Sigmoid colon (tissue), 7 donors: ENCODE data around the gene IL17A. TPM values are rescaled to one million over a fixed set of nuclear protein-coding genes. Genes with fewer than 3 reads are reported as not detected.

Experiments
- DNase-seq: peaks from one replicate; pipeline ENCODE4 v3.0.0-alpha.2; 2019
- H3K27ac ChIP-seq, 4 donors: fragments of 200-600 bp; sonication (generic); one replicate each; pipeline ENCODE4 v1.5.1; 2016 to 2019; ENCODE audit warnings: mild to moderate bottlenecking in 1 of 4
- H3K27me3 ChIP-seq, 3 donors: fragments of 200-600 bp; sonication (generic); one replicate each; pipeline ENCODE4 v1.5.1; 2019; ENCODE audit warnings: mild to moderate bottlenecking in 1 of 3
- H3K36me3 ChIP-seq, 4 donors: fragments of 200-600 bp; sonication (generic); one replicate each; pipeline ENCODE4 v1.5.1; 2016 to 2019
- H3K4me1 ChIP-seq, 4 donors: fragments of 200-600 bp; sonication (generic); one replicate each; pipeline ENCODE4 v1.5.1; 2017 to 2019
- H3K4me3 ChIP-seq, 4 donors: fragments of 200-600 bp; sonication (generic); one replicate each; pipeline ENCODE4 v1.5.1; 2017 to 2019; ENCODE audit warnings: mild to moderate bottlenecking in 2 of 4, moderate library complexity in 1 of 4
- H3K9me3 ChIP-seq, 4 donors: fragments of 200-600 bp in 3 of 4; sonication (generic) in 3 of 4; one replicate each; pipeline versions ENCODE4 v1.5.1 to v1.6.1; 2013 to 2019
- EP300 ChIP-seq, 4 donors: sonication (generic); formaldehyde crosslinking; IDR thresholded peaks; one replicate each; pipeline ENCODE4 v1.6.1; 2017; ENCODE audit warnings: antibody characterized with exemption in 4 of 4
- POLR2A ChIP-seq, 2 donors: fragments of 450-650 bp; IDR thresholded peaks; one replicate each; pipeline ENCODE4 v1.6.1; 2016; ENCODE audit warnings: antibody characterized with exemption in 2 of 2, mild to moderate bottlenecking in 2 of 2, moderate library complexity in 2 of 2
- POLR2AphosphoS5 ChIP-seq, 4 donors: sonication (generic); formaldehyde crosslinking; IDR thresholded peaks; one replicate each; pipeline ENCODE4 v1.6.1; 2017; ENCODE audit warnings: antibody characterized with exemption in 4 of 4
- WGBS, 2 donors: extraction: QIAGEN DNeasy Blood & Tissue Kit; methylation state at CpG; one replicate each; pipeline ENCODE4 v1.1.7; 2013; 5-methylcytosine and 5-hydroxymethylcytosine counted together
- intact Hi-C: fragments of 100-400 bp; cut with DNase I; formaldehyde crosslinking; loops from one replicate; pipeline ENCODE4 v1.15.1; 2023
- polyA plus RNA-seq, 3 donors: library from polyadenylated mRNA; stranded (reverse); fragments of 200-250 nt; gene quantifications; one replicate each; pipeline ENCODE4 v1.2.3, GENCODE V29; 2013
- total RNA-seq, 4 donors: library from RNA; depleted of rRNA; stranded (reverse); fragments of >200 nt; gene quantifications; one replicate each; pipeline ENCODE4 v1.1.0, GENCODE V29; 2016
- TF ChIP-seq, protein P1 (sequence below), 4 experiments: fragments of 450-650 bp in 3 of 4; fragments of 200-600 bp in 1 of 4; IDR thresholded peaks; one replicate each; pipeline ENCODE4 v1.5.1; 2016 to 2019; ENCODE audit warnings: antibody characterized with exemption in 4 of 4, mild to moderate bottlenecking in 3 of 4, moderate library complexity in 2 of 4
- donor health status: healthy with polysubstance abuse.
- donor health status: Bipolar disorder and iron deficiency.
- donor health status: healthy.

Gene IL17A
- not detected for total RNA-seq
- polyA plus RNA-seq, result under 1 TPM in 1 of 3 donors, not detected in 2; 0.39 TPM

GRCh38 chr6:52186075-52186474 is at the start of gene IL17A:
IL17A (plus strand) TSS chr6:52186375; CDS start chr6:52186432, 57 bp downstream.
- intact Hi-C loops, result no loop called here

GRCh38 chr6:52136934-52137467 is 49.2 kb upstream of the IL17A start:
- H3K36me3 ChIP-seq, result no peaks in the 10 kb centered on the region
- peaks cover 0 to 13% (median 8%) of the 10 kb centered on the region in 4 donors for H3K4me1 ChIP-seq
- TF ChIP-seq EP300 (IDR thresholded peaks at IDR 0.05) (no peak), POLR2A (IDR thresholded peaks at IDR 0.05) (no peak), POLR2AphosphoS5 (IDR thresholded peaks at IDR 0.05) (no peak)
- TF ChIP-seq, protein P1, sequence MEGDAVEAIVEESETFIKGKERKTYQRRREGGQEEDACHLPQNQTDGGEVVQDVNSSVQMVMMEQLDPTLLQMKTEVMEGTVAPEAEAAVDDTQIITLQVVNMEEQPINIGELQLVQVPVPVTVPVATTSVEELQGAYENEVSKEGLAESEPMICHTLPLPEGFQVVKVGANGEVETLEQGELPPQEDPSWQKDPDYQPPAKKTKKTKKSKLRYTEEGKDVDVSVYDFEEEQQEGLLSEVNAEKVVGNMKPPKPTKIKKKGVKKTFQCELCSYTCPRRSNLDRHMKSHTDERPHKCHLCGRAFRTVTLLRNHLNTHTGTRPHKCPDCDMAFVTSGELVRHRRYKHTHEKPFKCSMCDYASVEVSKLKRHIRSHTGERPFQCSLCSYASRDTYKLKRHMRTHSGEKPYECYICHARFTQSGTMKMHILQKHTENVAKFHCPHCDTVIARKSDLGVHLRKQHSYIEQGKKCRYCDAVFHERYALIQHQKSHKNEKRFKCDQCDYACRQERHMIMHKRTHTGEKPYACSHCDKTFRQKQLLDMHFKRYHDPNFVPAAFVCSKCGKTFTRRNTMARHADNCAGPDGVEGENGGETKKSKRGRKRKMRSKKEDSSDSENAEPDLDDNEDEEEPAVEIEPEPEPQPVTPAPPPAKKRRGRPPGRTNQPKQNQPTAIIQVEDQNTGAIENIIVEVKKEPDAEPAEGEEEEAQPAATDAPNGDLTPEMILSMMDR (IDR thresholded peaks at IDR 0.05), result no peak
- H3K27ac ChIP-seq, result no peak overlapping the region
- H3K4me3 ChIP-seq, result no peak overlapping the region
- no peaks in the 10 kb centered on the region for H3K9me3 ChIP-seq
- 84 to 86% methylated on average over 12 of the region's 12 CpGs for WGBS, 2 donors
- DNase-seq, result no peak
- H3K27me3 ChIP-seq, result no peaks in the 10 kb centered on the region
- intact Hi-C loops, result no loop called here

More at GRCh38 chr6:52186075-52186474, at the start of gene IL17A:
- no peak for TF ChIP-seq POLR2A (IDR thresholded peaks at IDR 0.05)
- TF ChIP-seq, protein P1 (IDR thresholded peaks at IDR 0.05), result no peak
- no peak for TF ChIP-seq POLR2AphosphoS5 (IDR thresholded peaks at IDR 0.05)
- no peak for TF ChIP-seq EP300 (IDR thresholded peaks at IDR 0.05)
- Histone ChIP-seq H3K9me3 (no peaks in the 10 kb centered on the region), H3K27ac (no peak within 1 kb of the TSS), H3K27me3 (no peaks in the 10 kb centered on the region), H3K36me3 (no peaks in the 10 kb centered on the region), H3K4me3 (no peak within 1 kb of the TSS), H3K4me1 (no peaks in the 10 kb centered on the region)
- no peak for DNase-seq
- 95 to 96% methylated on average over 7 of the region's 7 CpGs for WGBS, 2 donors

- 84 to 86% methylated on average over 4 of the region's 4 CpGs for WGBS, 2 donors
- intact Hi-C loops, result no loop called here
- DNase-seq, result no peak
- TF ChIP-seq, protein P1 (IDR thresholded peaks at IDR 0.05), result no peak
- TF ChIP-seq POLR2AphosphoS5 (IDR thresholded peaks at IDR 0.05) (no peak), POLR2A (IDR thresholded peaks at IDR 0.05) (no peak), EP300 (IDR thresholded peaks at IDR 0.05) (no peak)
- Histone ChIP-seq H3K9me3 (no peaks in the 10 kb centered on the region), H3K4me3 (no peak overlapping the region), H3K4me1 (peaks cover 0 to 13% (median 8%) of the 10 kb centered on the region in 4 donors), H3K36me3 (no peaks in the 10 kb centered on the region), H3K27ac (no peak overlapping the region), H3K27me3 (no peaks in the 10 kb centered on the region)
These were observed 47.9 kb upstream of the IL17A start for GRCh38 chr6:52138284-52138683.

GRCh38 chr6:52139985-52140680 is 46.0 kb upstream of the IL17A start:
- no peaks in the 10 kb centered on the region for H3K36me3 ChIP-seq
- WGBS, 2 donors, result 67 to 69% methylated on average over 3 of the region's 3 CpGs
- H3K9me3 ChIP-seq, result no peaks in the 10 kb centered on the region
- intact Hi-C loops, result no loop called here
- TF ChIP-seq, protein P1 (IDR thresholded peaks at IDR 0.05), result no peak
- TF ChIP-seq EP300 (IDR thresholded peaks at IDR 0.05), result no peak
- TF ChIP-seq POLR2AphosphoS5 (IDR thresholded peaks at IDR 0.05), result no peak
- TF ChIP-seq POLR2A (IDR thresholded peaks at IDR 0.05), result no peak
- H3K4me3 ChIP-seq, result no peak overlapping the region
- peaks cover 0 to 13% (median 8%) of the 10 kb centered on the region in 4 donors for H3K4me1 ChIP-seq
- no peak for DNase-seq
- no peaks in the 10 kb centered on the region for H3K27me3 ChIP-seq
- peak overlapping the region in 1 of 4 donors; percentile 15 for H3K27ac ChIP-seq
